SU-DHL-6 (cell line): ENCODE results near the gene NRAP.

ENCODE experiments used
- H2AFZ ChIP-seq: fragments of 200-600 bp; sonication (generic); 2 replicates; pipeline ENCODE4 v1.6.1; 2014; ENCODE audit warnings: low read depth, mild to moderate bottlenecking, moderate library complexity, mixed read lengths, antibody characterized with exemption, low read length; ENCODE audit not compliant: severe bottlenecking
- H3F3A ChIP-seq: fragments of 200-600 bp; shearing (Covaris generic); 2 replicates; pipeline ENCODE4 v1.6.0; 2016; ENCODE audit warnings: antibody characterized with exemption, mild to moderate bottlenecking; ENCODE audit not compliant: insufficient read depth
- H3K27ac ChIP-seq: fragments of 200-600 bp; sonication (generic); 2 replicates; pipeline ENCODE4 v1.5.1; 2016; ENCODE audit warnings: low read depth, mild to moderate bottlenecking, low read length, moderate library complexity, mixed read lengths
- H3K27me3 ChIP-seq: fragments of 200-600 bp; sonication (generic), shearing (Covaris generic); 2 replicates; pipeline ENCODE4 v1.6.0; 2014; ENCODE audit warnings: mild to moderate bottlenecking, low read length
- H3K36me3 ChIP-seq: fragments of 200-600 bp; sonication (generic); 2 replicates; pipeline ENCODE4 v1.6.1; 2014; ENCODE audit warnings: mild to moderate bottlenecking, low read length, mixed read lengths
- H3K4me2 ChIP-seq: fragments of 300-600, 200-600 bp; shearing (Covaris generic), sonication (generic); 2 replicates; pipeline ENCODE4 v1.6.0; 2014; ENCODE audit warnings: low read length, low read depth, mild to moderate bottlenecking; ENCODE audit not compliant: poor library complexity, severe bottlenecking
- H3K4me3 ChIP-seq: fragments of 200-600 bp; sonication (generic); 2 replicates; pipeline ENCODE4 v1.5.1; 2014; ENCODE audit warnings: antibody characterized with exemption, low read length, mild to moderate bottlenecking, mixed read lengths; ENCODE audit not compliant: insufficient read depth, poor library complexity, severe bottlenecking
- H3K79me2 ChIP-seq: fragments of 200-600 bp; sonication (generic); 2 replicates; pipeline ENCODE4 v1.6.1; 2014; ENCODE audit warnings: mild to moderate bottlenecking, low read length, moderate library complexity; ENCODE audit not compliant: insufficient read depth
- H3K9ac ChIP-seq: fragments of 200-600 bp; sonication (generic); 2 replicates; pipeline ENCODE4 v1.7.0; 2014; ENCODE audit warnings: mild to moderate bottlenecking, low read length
- H3K9me2 ChIP-seq: fragments of 200-600 bp; sonication (generic); replicated peaks from 2 replicates; pipeline ENCODE4 v1.6.1; 2014; ENCODE audit warnings: low read length; ENCODE audit not compliant: insufficient read depth
- H3K9me3 ChIP-seq: fragments of 200-600 bp; sonication (generic); 2 replicates; pipeline ENCODE4 v1.6.1; 2014; ENCODE audit warnings: low read length, mixed read lengths; ENCODE audit not compliant: insufficient read depth
- H4K20me1 ChIP-seq: fragments of 200-600 bp; sonication (generic); 2 replicates; pipeline ENCODE4 v1.6.1; 2014; ENCODE audit warnings: low read depth, mild to moderate bottlenecking, antibody characterized with exemption, low read length, moderate library complexity, mixed read lengths
- CTCF ChIP-seq: fragments of 200-600 bp; sonication (generic); IDR thresholded peaks from one replicate; pipeline ENCODE4 v1.5.1; 2017; ENCODE audit warnings: antibody characterized with exemption, mild to moderate bottlenecking, low read length, moderate library complexity; ENCODE audit not compliant: insufficient read depth, poor library complexity, severe bottlenecking
- EZH2phosphoT487 ChIP-seq: fragments of 200-600 bp; sonication (generic), shearing (Covaris generic); conservative IDR thresholded peaks from 2 replicates; pipeline ENCODE4 v1.6.1; 2018; ENCODE audit warnings: mild to moderate bottlenecking, antibody characterized with exemption, low read length, moderate library complexity, mixed read lengths

Gene NRAP

GRCh38 chr10:113651898-113652297, 11.9 kb downstream of the NRAP start:
- H3K79me2 ChIP-seq: no peaks in the 10 kb centered on the region
- no peak overlapping the region for H2AFZ ChIP-seq
- H4K20me1 ChIP-seq: no peaks in the 10 kb centered on the region
- no peak overlapping the region for H3K4me2 ChIP-seq
- no peak overlapping the region for H3K4me3 ChIP-seq
- no peak for TF ChIP-seq EZH2phosphoT487
- TF ChIP-seq CTCF: no peak
- H3K9me3 ChIP-seq: no peaks in the 10 kb centered on the region
- no peaks in the 10 kb centered on the region for H3K27me3 ChIP-seq
- H3K9ac ChIP-seq: no peak overlapping the region
- H3K9me2 ChIP-seq: no peaks in the 10 kb centered on the region
- no peaks in the 10 kb centered on the region for H3K36me3 ChIP-seq
- no peaks in the 10 kb centered on the region for H3F3A ChIP-seq
- no peak overlapping the region for H3K27ac ChIP-seq

DNA sequence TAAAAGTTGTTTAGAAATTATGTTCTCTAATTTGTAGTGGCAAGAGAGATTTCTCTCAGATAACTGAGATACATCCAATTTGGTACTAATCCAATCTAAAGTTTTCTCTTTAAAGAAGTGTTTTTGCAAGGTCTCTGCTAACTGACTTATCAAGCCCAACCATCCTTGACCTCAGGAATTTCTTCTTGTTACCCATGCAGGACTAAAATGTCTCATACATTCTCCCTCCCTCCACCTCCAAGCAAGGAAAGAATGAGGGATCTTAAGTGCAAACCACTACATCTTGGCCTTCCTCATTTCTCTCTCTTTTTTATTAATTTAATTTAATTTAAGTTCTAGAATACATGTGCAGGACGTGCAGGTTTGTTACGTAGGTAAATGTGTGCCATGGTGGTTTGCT, 12.8 kb downstream of the NRAP start:
- Histone ChIP-seq H3K9me2 (no peaks in the 10 kb centered on the region), H3K27ac (no peak overlapping the region), H3K9me3 (no peaks in the 10 kb centered on the region), H3K79me2 (no peaks in the 10 kb centered on the region), H3K4me3 (no peak overlapping the region), H3K36me3 (no peaks in the 10 kb centered on the region), H4K20me1 (no peaks in the 10 kb centered on the region), H3F3A (no peaks in the 10 kb centered on the region), H3K27me3 (no peaks in the 10 kb centered on the region), H3K9ac (no peak overlapping the region), H2AFZ (no peak overlapping the region), H3K4me2 (no peak overlapping the region)
- TF ChIP-seq CTCF: no peak
- TF ChIP-seq EZH2phosphoT487: no peak

- Histone ChIP-seq H3K79me2 (no peaks in the 10 kb centered on the region), H3K27ac (no peak overlapping the region), H3K9me2 (no peaks in the 10 kb centered on the region), H3K36me3 (no peaks in the 10 kb centered on the region), H3K9ac (no peak overlapping the region), H3F3A (no peaks in the 10 kb centered on the region), H4K20me1 (no peaks in the 10 kb centered on the region), H2AFZ (no peak overlapping the region), H3K4me2 (no peak overlapping the region), H3K4me3 (no peak overlapping the region), H3K9me3 (no peaks in the 10 kb centered on the region), H3K27me3 (no peaks in the 10 kb centered on the region)
- TF ChIP-seq CTCF: no peak
- no peak for TF ChIP-seq EZH2phosphoT487
These were observed 13.7 kb downstream of the NRAP start for GRCh38 chr10:113650172-113650571.

DNA sequence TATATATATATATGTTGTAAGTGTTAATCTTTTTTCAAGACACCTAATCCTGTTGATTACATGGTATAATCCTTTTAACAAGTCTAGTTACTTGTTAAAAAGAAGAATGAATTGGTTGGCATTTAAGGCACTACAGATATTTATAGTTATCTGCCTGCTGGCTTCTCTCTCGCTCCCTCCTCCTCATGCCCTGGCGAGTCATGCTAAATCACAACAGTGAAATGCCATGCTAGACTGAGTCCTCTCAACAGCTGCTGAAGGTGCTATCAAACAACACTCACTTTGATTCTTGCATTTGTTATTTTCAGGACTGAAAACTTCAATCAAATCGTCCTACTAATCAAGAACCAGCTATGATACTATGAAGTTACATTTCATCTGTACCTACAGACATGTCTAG, 15.4 kb downstream of the NRAP start:
- Histone ChIP-seq H3K36me3 (no peaks in the 10 kb centered on the region), H3F3A (no peaks in the 10 kb centered on the region)

More for the DNA sequence above, 15.4 kb downstream of the NRAP start:
- no peak overlapping the region for H3K4me3 ChIP-seq
- no peak overlapping the region for H2AFZ ChIP-seq
- TF ChIP-seq CTCF (no peak), EZH2phosphoT487 (no peak)
- no peaks in the 10 kb centered on the region for H3K9me2 ChIP-seq
- H4K20me1 ChIP-seq: no peaks in the 10 kb centered on the region
- H3K79me2 ChIP-seq: no peaks in the 10 kb centered on the region
- H3K27ac ChIP-seq: no peak overlapping the region
- H3K9ac ChIP-seq: no peak overlapping the region
- H3K9me3 ChIP-seq: no peaks in the 10 kb centered on the region
- no peak overlapping the region for H3K4me2 ChIP-seq
- no peaks in the 10 kb centered on the region for H3K27me3 ChIP-seq
